Osteocyte (in vitro differentiated cells): Measurements from ENCODE around the gene GSG1L2. TPM values are rescaled to one million over a fixed set of nuclear protein-coding genes. Genes with fewer than 3 reads are reported as not detected.

Experiments used
- DNase-seq: peaks from one replicate; pipeline ENCODE4 v3.0.0; 2021; ENCODE audit warnings: mixed read lengths; ENCODE audit not compliant: unreplicated experiment; ENCODE audit errors: extremely low spot score
- H3K27ac Mint-ChIP-seq: one replicate; pipeline ENCODE4 v1.8.0; 2021; ENCODE audit warnings: mild to moderate bottlenecking, mixed read lengths; ENCODE audit not compliant: unreplicated experiment
- H3K27me3 Mint-ChIP-seq: one replicate; pipeline ENCODE4 v1.8.0; 2021; ENCODE audit warnings: mixed read lengths; ENCODE audit not compliant: unreplicated experiment
- H3K36me3 Mint-ChIP-seq: one replicate; pipeline ENCODE4 v1.8.0; 2021; ENCODE audit warnings: mixed read lengths; ENCODE audit not compliant: unreplicated experiment
- H3K4me1 Mint-ChIP-seq: one replicate; pipeline ENCODE4 v1.8.0; 2021; ENCODE audit warnings: mixed read lengths; ENCODE audit not compliant: unreplicated experiment
- H3K4me3 Mint-ChIP-seq: one replicate; pipeline ENCODE4 v1.8.0; 2021; ENCODE audit warnings: mild to moderate bottlenecking, moderate library complexity, mixed read lengths; ENCODE audit not compliant: unreplicated experiment
- H3K9me3 Mint-ChIP-seq: one replicate; pipeline ENCODE4 v1.8.0; 2021; ENCODE audit warnings: mixed read lengths; ENCODE audit not compliant: unreplicated experiment
- total RNA-seq: library from RNA; stranded (reverse); gene quantifications from 2 replicates; pipeline ENCODE4 v1.2.1, GENCODE V29; 2021
- TF ChIP-seq, protein P1 (sequence below): fragments of 200-600 bp; sonication (generic); IDR thresholded peaks from 2 replicates; pipeline ENCODE4 v1.5.0; 2021; ENCODE audit warnings: antibody characterized with exemption, mild to moderate bottlenecking, moderate library complexity

GSG1L2 gene
- total RNA-seq, 1 donor from 2014 or later = not detected

GRCh38 chr17:9818760-9819159 is 3.1 kb downstream of the GSG1L2 start:
- DNase-seq = no peak
- Mint-ChIP-seq H3K9me3 (no peaks in the 10 kb centered on the region), H3K36me3 (peaks cover 2% of the 10 kb centered on the region), H3K4me3 (no peak overlapping the region), H3K27me3 (no peaks in the 10 kb centered on the region), H3K27ac (no peak overlapping the region), H3K4me1 (peaks cover 12% of the 10 kb centered on the region)
- TF ChIP-seq, protein P1, sequence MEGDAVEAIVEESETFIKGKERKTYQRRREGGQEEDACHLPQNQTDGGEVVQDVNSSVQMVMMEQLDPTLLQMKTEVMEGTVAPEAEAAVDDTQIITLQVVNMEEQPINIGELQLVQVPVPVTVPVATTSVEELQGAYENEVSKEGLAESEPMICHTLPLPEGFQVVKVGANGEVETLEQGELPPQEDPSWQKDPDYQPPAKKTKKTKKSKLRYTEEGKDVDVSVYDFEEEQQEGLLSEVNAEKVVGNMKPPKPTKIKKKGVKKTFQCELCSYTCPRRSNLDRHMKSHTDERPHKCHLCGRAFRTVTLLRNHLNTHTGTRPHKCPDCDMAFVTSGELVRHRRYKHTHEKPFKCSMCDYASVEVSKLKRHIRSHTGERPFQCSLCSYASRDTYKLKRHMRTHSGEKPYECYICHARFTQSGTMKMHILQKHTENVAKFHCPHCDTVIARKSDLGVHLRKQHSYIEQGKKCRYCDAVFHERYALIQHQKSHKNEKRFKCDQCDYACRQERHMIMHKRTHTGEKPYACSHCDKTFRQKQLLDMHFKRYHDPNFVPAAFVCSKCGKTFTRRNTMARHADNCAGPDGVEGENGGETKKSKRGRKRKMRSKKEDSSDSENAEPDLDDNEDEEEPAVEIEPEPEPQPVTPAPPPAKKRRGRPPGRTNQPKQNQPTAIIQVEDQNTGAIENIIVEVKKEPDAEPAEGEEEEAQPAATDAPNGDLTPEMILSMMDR = no peak

GRCh38 chr17:9817086-9817485 is 4.8 kb downstream of the GSG1L2 start:
- Mint-ChIP-seq H3K9me3 (no peaks in the 10 kb centered on the region), H3K4me3 (no peak overlapping the region), H3K27me3 (no peaks in the 10 kb centered on the region), H3K27ac (no peak overlapping the region), H3K36me3 (peaks cover 2% of the 10 kb centered on the region), H3K4me1 (peaks cover 12% of the 10 kb centered on the region)
- DNase-seq = no peak
- TF ChIP-seq, protein P1 = no peak

DNA sequence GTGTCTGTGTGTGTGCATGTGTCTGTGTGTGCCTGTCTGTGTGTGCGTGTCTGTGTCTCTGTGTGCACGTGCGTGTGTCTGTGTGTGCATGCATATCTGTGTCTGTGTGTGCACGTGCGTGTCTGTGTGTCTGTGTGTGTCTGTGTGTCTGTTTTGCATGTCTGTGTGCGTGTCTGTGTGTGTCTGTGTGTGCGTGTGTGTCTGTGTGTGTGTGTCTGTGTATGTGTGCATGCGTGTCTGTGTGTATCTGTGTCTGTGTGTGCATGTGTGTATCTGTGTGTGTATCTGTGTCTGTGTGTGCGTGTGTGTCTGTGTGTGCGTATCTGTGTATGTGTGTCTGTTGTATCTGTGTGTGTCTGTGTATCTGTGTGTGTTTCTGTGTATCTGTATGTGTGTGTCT is 5.4 kb downstream of the GSG1L2 start:
- Mint-ChIP-seq H3K4me1 (peaks cover 12% of the 10 kb centered on the region), H3K36me3 (peaks cover 2% of the 10 kb centered on the region), H3K27ac (no peak overlapping the region), H3K9me3 (no peaks in the 10 kb centered on the region), H3K4me3 (no peak overlapping the region), H3K27me3 (no peaks in the 10 kb centered on the region)
- TF ChIP-seq, protein P1 = no peak
- no peak for DNase-seq

GRCh38 chr17:9814337-9814945 is 7.4 kb downstream of the GSG1L2 start:
- no peaks in the 10 kb centered on the region for H3K9me3 Mint-ChIP-seq
- peaks cover 2% of the 10 kb centered on the region for H3K4me1 Mint-ChIP-seq
- no peak overlapping the region for H3K4me3 Mint-ChIP-seq
- DNase-seq = no peak
- no peaks in the 10 kb centered on the region for H3K27me3 Mint-ChIP-seq
- H3K27ac Mint-ChIP-seq = no peak overlapping the region
- peaks cover 2% of the 10 kb centered on the region for H3K36me3 Mint-ChIP-seq
- TF ChIP-seq, protein P1 = no peak

DNA sequence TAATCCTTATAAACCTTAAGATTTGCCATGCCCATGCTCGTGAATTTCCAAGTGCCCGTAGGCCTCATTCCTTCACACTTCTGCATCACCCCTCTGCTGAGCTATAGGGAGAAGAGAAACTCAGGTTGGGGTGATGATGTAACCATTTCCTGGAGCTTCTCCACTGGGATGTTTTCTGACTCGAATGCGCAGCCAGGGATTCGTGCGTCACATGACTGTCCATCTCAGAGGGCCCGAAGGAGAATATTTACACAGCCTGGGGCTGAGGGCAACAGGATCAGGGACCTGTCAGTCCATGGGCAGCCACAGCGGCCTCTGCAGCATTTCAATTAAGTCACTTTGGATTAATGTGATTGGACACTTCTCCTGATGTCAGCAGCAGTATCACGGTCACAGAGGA is 8.7 kb downstream of the GSG1L2 start:
- Mint-ChIP-seq H3K4me1 (no peaks in the 10 kb centered on the region), H3K4me3 (no peak overlapping the region), H3K27me3 (no peaks in the 10 kb centered on the region), H3K9me3 (no peaks in the 10 kb centered on the region), H3K36me3 (no peaks in the 10 kb centered on the region), H3K27ac (no peak overlapping the region)
- TF ChIP-seq, protein P1 = no peak
- DNase-seq = no peak
